ENCODE measurements around the gene ZNF641. TPM values are rescaled to one million over a fixed set of nuclear protein-coding genes. Genes with fewer than 3 reads are reported as not detected.

Gene ZNF641
- total and polyA plus RNA-seq, 2 of the 13 experiments (the other 11 are each of a cell fraction or from before 2014, with no cell fraction given) = 4.4 to 6.6 TPM

DNA sequence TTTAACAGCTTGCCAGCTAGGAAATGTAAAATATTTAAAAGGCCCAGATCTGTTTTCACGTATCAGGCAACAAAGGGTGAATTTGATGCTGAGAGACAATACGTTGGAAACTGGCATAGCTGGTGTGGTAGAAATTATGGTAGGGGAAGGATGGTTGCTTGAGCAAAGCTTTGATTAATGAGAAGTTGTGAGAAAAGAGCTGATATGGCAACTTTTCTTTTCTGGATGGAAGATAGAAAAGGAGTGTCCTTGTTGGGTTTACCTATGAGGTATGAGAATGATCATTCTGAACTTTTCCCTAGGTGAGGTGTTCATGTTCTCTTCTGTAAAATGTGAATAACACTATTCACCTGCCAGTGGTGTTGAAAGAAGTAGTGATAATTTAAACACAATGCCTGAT lies 34.2 kb downstream of the ZNF641 start:
- Histone ChIP-seq H3K27me3 (ENCODE audit: control insufficient read depth in 1 of 2, insufficient read depth in 2 of 2, low read length in 2 of 2) (no peaks in the 10 kb centered on the region), H3K79me2 (ENCODE audit: insufficient read depth, low read length) (no peaks in the 10 kb centered on the region), H3K36me3 (replicated peaks in 1 of 2; ENCODE audit: control insufficient read depth in 1 of 2, insufficient read depth in 2 of 2, low read length in 2 of 2) (no peaks in the 10 kb centered on the region), H3K4me1 (ENCODE audit: insufficient read depth, low read length) (no peaks in the 10 kb centered on the region), H3K4me3 (replicated peaks in 1 of 3; ENCODE audit: insufficient read depth in 1 of 3, low read depth in 2 of 3, low read length in 3 of 3) (no peak overlapping the region), H3K4me2 (ENCODE audit: low read depth, low read length) (no peak overlapping the region), H3K9me3 (ENCODE audit: low read length) (no peaks in the 10 kb centered on the region), H2AFZ (ENCODE audit: low read length) (no peak overlapping the region), H4K20me1 (ENCODE audit: insufficient read depth, low read length) (no peaks in the 10 kb centered on the region), H3K27ac (ENCODE audit: extremely low read length, insufficient read depth, low read length) (no peak overlapping the region), H3K9ac (ENCODE audit: insufficient read depth, low read depth, low read length) (no peak overlapping the region)
- DNase-seq (ENCODE audit: low spot score) = no peak
- TF ChIP-seq, protein P1, sequence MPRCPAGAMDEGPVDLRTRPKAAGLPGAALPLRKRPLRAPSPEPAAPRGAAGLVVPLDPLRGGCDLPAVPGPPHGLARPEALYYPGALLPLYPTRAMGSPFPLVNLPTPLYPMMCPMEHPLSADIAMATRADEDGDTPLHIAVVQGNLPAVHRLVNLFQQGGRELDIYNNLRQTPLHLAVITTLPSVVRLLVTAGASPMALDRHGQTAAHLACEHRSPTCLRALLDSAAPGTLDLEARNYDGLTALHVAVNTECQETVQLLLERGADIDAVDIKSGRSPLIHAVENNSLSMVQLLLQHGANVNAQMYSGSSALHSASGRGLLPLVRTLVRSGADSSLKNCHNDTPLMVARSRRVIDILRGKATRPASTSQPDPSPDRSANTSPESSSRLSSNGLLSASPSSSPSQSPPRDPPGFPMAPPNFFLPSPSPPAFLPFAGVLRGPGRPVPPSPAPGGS (CRISPR knock-in tag; IDR thresholded peaks at IDR 0.05) = no peak
- TF ChIP-seq MAFF (IDR thresholded peaks at IDR 0.05; ENCODE audit: low read depth, low read length) = peak; percentile 37
- TF ChIP-seq MAFK (conservative IDR thresholded peaks at IDR 0.05 in 1 of 2, IDR thresholded peaks at IDR 0.05 in 1 of 2; ENCODE audit: low read length in 2 of 2) = peak; percentile 12 to 60; a peak in 3 of 4 replicates
- TF ChIP-seq KLF16 (CRISPR knock-in tag; IDR thresholded peaks at IDR 0.05) = no peak
- ChIA-PET POLR2A (no interaction called here), CTCF (ENCODE audit: low intra/inter-chr PET ratio, low total read pairs) (no interaction called here)
- intact Hi-C loops (cut with micrococcal nuclease; ENCODE audit: unreplicated experiment) (no loop called here), in situ Hi-C loops (cut with HindIII; ENCODE audit: extremely low pct_ligation_motif_present, low pct_unique_long_range_greater_than_20kb) (no loop called here)
- FAIRE-seq = no peak
- no peak for ATAC-seq
- WGBS (ENCODE audit: low lambda C conversion rate) = 3% methylated on average over 2 of the region's 2 CpGs
- BruUV-seq (replicated peaks) = no TSS peak

DNA sequence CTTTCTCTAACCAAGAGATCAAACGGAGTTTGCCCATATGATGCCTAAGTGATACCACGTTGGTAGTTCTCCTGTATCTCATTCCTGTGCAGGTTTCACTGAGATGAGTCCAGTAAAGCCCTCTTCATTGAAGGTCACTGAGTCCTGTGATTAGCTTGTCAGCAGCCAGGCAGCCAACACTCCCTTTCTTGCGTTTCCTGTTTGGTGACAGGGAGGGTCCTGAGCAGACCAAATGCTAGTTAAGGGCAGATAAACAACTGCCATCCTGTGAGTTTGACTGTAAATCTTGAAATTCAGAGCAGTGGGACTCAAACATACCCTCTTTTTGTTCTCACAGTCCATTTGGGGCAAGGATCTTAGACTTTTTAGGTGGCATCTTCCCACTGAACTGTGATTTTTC lies 39.4 kb downstream of the ZNF641 start:
- ATAC-seq = no peak

More for the DNA sequence above, 39.4 kb downstream of the ZNF641 start:
- ChIA-PET POLR2A (no interaction called here), CTCF (ENCODE audit: low intra/inter-chr PET ratio, low total read pairs) (no interaction called here)
- in situ Hi-C loops (cut with HindIII; ENCODE audit: extremely low pct_ligation_motif_present, low pct_unique_long_range_greater_than_20kb) = no loop called here
- H3K4me1 ChIP-seq (ENCODE audit: insufficient read depth, low read length) = no peaks in the 10 kb centered on the region
- no peaks in the 10 kb centered on the region for H3K36me3 ChIP-seq (replicated peaks in 1 of 2; ENCODE audit: control insufficient read depth in 1 of 2, insufficient read depth in 2 of 2, low read length in 2 of 2)
- intact Hi-C loops (cut with micrococcal nuclease; ENCODE audit: unreplicated experiment) = no loop called here
- no peaks in the 10 kb centered on the region for H3K79me2 ChIP-seq (ENCODE audit: insufficient read depth, low read length)
- TF ChIP-seq, protein P2, sequence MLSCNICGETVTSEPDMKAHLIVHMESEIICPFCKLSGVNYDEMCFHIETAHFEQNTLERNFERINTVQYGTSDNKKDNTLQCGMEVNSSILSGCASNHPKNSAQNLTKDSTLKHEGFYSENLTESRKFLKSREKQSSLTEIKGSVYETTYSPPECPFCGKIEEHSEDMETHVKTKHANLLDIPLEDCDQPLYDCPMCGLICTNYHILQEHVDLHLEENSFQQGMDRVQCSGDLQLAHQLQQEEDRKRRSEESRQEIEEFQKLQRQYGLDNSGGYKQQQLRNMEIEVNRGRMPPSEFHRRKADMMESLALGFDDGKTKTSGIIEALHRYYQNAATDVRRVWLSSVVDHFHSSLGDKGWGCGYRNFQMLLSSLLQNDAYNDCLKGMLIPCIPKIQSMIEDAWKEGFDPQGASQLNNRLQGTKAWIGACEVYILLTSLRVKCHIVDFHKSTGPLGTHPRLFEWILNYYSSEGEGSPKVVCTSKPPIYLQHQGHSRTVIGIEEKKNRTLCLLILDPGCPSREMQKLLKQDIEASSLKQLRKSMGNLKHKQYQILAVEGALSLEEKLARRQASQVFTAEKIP (CRISPR knock-in tag; IDR thresholded peaks at IDR 0.05; ENCODE audit: borderline replicate concordance) = no peak
- TF ChIP-seq, protein P3, sequence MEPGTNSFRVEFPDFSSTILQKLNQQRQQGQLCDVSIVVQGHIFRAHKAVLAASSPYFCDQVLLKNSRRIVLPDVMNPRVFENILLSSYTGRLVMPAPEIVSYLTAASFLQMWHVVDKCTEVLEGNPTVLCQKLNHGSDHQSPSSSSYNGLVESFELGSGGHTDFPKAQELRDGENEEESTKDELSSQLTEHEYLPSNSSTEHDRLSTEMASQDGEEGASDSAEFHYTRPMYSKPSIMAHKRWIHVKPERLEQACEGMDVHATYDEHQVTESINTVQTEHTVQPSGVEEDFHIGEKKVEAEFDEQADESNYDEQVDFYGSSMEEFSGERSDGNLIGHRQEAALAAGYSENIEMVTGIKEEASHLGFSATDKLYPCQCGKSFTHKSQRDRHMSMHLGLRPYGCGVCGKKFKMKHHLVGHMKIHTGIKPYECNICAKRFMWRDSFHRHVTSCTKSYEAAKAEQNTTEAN (CRISPR knock-in tag; conservative IDR thresholded peaks at IDR 0.05) = no peak
- TF ChIP-seq CENPX (CRISPR knock-in tag; IDR thresholded peaks at IDR 0.05) = no peak
- no peak for TF ChIP-seq ZBTB25 (CRISPR knock-in tag; IDR thresholded peaks at IDR 0.05)
- no peak for TF ChIP-seq RFX3 (CRISPR knock-in tag; IDR thresholded peaks at IDR 0.05)
- no peak for TF ChIP-seq ZNF768 (CRISPR knock-in tag; IDR thresholded peaks at IDR 0.05)
- no peak overlapping the region for H2AFZ ChIP-seq (ENCODE audit: low read length)
- H3K9ac ChIP-seq (ENCODE audit: insufficient read depth, low read depth, low read length) = no peak overlapping the region
- H3K27me3 ChIP-seq (ENCODE audit: control insufficient read depth in 1 of 2, insufficient read depth in 2 of 2, low read length in 2 of 2) = peaks cover 2 to 11% of the 10 kb centered on the region in 2 experiments; a peak in 3 of 5 replicates
- H3K9me3 ChIP-seq (ENCODE audit: low read length) = no peaks in the 10 kb centered on the region
- no peaks in the 10 kb centered on the region for H4K20me1 ChIP-seq (ENCODE audit: insufficient read depth, low read length)
- H3K4me3 ChIP-seq (replicated peaks in 1 of 3; ENCODE audit: insufficient read depth in 1 of 3, low read depth in 2 of 3, low read length in 3 of 3) = no peak overlapping the region
- no peak overlapping the region for H3K27ac ChIP-seq (ENCODE audit: extremely low read length, insufficient read depth, low read length)
- 2% methylated on average over 3 of the region's 3 CpGs for WGBS (ENCODE audit: low lambda C conversion rate)
- no peak for FAIRE-seq
- H3K4me2 ChIP-seq (ENCODE audit: low read depth, low read length) = no peak overlapping the region
- BruUV-seq (replicated peaks) = no TSS peak
- no peak for DNase-seq (ENCODE audit: low spot score)

Measured in HepG2 (cell line).